Fibroblast of mammary gland (primary cell): Measurements from ENCODE around the gene IQCH.

Experiments used
- DNase-seq: peaks from one replicate; pipeline ENCODE4 v3.0.0-alpha.2; 2010; ENCODE audit warnings: low read depth
- H3K4me3 ChIP-seq: 2 replicates; pipeline ENCODE4 v1.5.1; 2011; ENCODE audit warnings: low read depth, mild to moderate bottlenecking, low read length, moderate library complexity; ENCODE audit not compliant: control insufficient read depth
- CTCF ChIP-seq: conservative IDR thresholded peaks from 2 replicates; pipeline ENCODE4 v1.5.1; 2011; ENCODE audit warnings: low read depth, low read length, inconsistent platforms; ENCODE audit not compliant: control insufficient read depth, insufficient read depth

The IQCH gene

GRCh38 chr15:67329984-67330733 lies 75.6 kb downstream of the IQCH start:
- TF ChIP-seq CTCF: no peak
- no peak overlapping the region for H3K4me3 ChIP-seq
- no peak for DNase-seq

GRCh38 chr15:67331676-67332075 lies 77.1 kb downstream of the IQCH start:
- H3K4me3 ChIP-seq: no peak overlapping the region
- TF ChIP-seq CTCF: no peak
- DNase-seq: peak; percentile 74

GRCh38 chr15:67335026-67335425 lies 80.4 kb downstream of the IQCH start:
- no peak for TF ChIP-seq CTCF

GRCh38 chr15:67335534-67336222 lies 81.1 kb downstream of the IQCH start:
- no peak overlapping the region for H3K4me3 ChIP-seq
- DNase-seq: no peak
- TF ChIP-seq CTCF: no peak

More at GRCh38 chr15:67335026-67335425, 80.4 kb downstream of the IQCH start:
- DNase-seq: no peak
- no peak overlapping the region for H3K4me3 ChIP-seq

- no peak for DNase-seq
- no peak for TF ChIP-seq CTCF
- no peak overlapping the region for H3K4me3 ChIP-seq
Observed at GRCh38 chr15:67340630-67341029, 86.0 kb downstream of the IQCH start.

- DNase-seq: no peak
- H3K4me3 ChIP-seq: no peak overlapping the region
- no peak for TF ChIP-seq CTCF
Observed at GRCh38 chr15:67341539-67341938, 87.0 kb downstream of the IQCH start.
